ENCODE data around the gene RBBP5. TPM values are rescaled to one million over a fixed set of nuclear protein-coding genes. Genes with fewer than 3 reads are reported as not detected.

RBBP5 gene
- total RNA-seq, 4 donors from 2014 or later: 11.8 to 18.1 (median 15.9) TPM

GRCh38 chr1:205069371-205070125 lies 52.2 kb downstream of the RBBP5 start:
- 89 to 100% methylated on average over 1 to 9 of the region's 42 CpGs for WGBS, 2 donors (ENCODE audit: low coverage in 1 of 2)
- H3K27me3 ChIP-seq: no peaks in the 10 kb centered on the region
- ATAC-seq: no peak
- H3K27ac ChIP-seq: no peak overlapping the region
- TF ChIP-seq POLR2A (IDR thresholded peaks at IDR 0.05) (no peak), EP300 (IDR thresholded peaks at IDR 0.05) (no peak), POLR2AphosphoS5 (IDR thresholded peaks at IDR 0.05) (no peak)
- TF ChIP-seq, protein P1, sequence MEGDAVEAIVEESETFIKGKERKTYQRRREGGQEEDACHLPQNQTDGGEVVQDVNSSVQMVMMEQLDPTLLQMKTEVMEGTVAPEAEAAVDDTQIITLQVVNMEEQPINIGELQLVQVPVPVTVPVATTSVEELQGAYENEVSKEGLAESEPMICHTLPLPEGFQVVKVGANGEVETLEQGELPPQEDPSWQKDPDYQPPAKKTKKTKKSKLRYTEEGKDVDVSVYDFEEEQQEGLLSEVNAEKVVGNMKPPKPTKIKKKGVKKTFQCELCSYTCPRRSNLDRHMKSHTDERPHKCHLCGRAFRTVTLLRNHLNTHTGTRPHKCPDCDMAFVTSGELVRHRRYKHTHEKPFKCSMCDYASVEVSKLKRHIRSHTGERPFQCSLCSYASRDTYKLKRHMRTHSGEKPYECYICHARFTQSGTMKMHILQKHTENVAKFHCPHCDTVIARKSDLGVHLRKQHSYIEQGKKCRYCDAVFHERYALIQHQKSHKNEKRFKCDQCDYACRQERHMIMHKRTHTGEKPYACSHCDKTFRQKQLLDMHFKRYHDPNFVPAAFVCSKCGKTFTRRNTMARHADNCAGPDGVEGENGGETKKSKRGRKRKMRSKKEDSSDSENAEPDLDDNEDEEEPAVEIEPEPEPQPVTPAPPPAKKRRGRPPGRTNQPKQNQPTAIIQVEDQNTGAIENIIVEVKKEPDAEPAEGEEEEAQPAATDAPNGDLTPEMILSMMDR (IDR thresholded peaks at IDR 0.05): no peak
- H3K36me3 ChIP-seq: peaks cover 0 to 3% of the 10 kb centered on the region in 2 donors
- H3K9me3 ChIP-seq: no peaks in the 10 kb centered on the region
- H3K4me1 ChIP-seq: peaks cover 0 to 12% (median 0%) of the 10 kb centered on the region in 3 donors
- H3K4me3 ChIP-seq: no peak overlapping the region

DNA sequence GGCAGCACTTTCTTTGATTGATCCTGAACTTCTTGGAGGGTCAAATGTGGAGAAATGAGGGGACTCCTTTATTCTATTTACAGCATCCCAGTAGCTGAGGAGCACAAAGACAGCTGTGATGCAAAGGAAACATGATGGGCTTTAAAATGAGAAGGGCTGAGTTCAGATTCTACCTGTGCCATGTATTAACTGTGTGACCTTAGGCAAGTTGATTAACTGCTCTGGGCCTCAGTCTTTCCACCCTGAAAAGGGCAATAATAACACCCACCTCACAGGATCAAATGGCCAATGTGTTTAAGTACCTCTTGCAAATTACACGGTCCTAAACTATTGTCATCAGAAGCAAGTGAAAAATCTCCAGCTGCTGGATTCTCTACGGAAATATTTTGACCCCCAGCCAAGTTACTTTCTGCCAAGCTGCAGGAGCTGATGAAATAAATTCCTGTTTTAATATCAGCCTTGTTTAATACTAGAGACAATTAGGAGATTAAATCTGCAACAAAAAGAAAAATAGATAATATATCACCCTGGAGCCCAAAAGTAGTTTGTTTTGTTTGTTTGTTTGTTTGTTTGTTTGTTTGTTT lies 53.2 kb downstream of the RBBP5 start:
- no peak overlapping the region for H3K4me3 ChIP-seq
- 0% methylated on average over 2 of the region's 2 CpGs for WGBS, 2 donors (ENCODE audit: low coverage in 1 of 2)
- TF ChIP-seq POLR2A (IDR thresholded peaks at IDR 0.05) (no peak), POLR2AphosphoS5 (IDR thresholded peaks at IDR 0.05) (no peak), EP300 (IDR thresholded peaks at IDR 0.05) (no peak)
- TF ChIP-seq, protein P1 (IDR thresholded peaks at IDR 0.05): no peak
- H3K9me3 ChIP-seq: no peaks in the 10 kb centered on the region
- no peak for ATAC-seq
- H3K27ac ChIP-seq: no peak overlapping the region
- H3K27me3 ChIP-seq: no peaks in the 10 kb centered on the region
- H3K4me1 ChIP-seq: peaks cover 0 to 12% (median 0%) of the 10 kb centered on the region in 3 donors
- peaks cover 0 to 6% of the 10 kb centered on the region in 2 donors for H3K36me3 ChIP-seq

DNA sequence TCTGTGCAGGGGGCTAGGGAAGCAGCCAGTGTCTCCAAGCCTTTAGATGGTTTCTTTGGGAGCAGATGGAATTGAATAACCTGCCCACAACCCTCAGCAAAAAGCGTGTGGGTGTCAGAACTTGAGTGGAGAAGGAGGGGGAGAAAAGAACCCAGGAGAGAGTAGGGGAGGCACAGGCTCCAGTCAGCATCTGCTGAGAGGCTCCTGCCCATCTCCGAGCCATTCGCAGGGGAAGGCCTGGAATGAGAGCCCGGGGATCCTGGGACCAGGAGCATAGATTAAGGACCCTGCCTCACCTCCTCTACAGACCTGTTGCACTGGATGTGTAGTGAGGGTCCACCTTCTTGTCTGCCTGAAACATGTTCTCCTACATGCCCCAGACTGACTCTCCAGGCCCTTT lies 53.8 kb downstream of the RBBP5 start:
- no peak for ATAC-seq
- peaks cover 0 to 12% (median 0%) of the 10 kb centered on the region in 3 donors for H3K4me1 ChIP-seq
- peaks cover 0 to 6% of the 10 kb centered on the region in 2 donors for H3K36me3 ChIP-seq
- no peaks in the 10 kb centered on the region for H3K27me3 ChIP-seq
- H3K4me3 ChIP-seq: no peak overlapping the region
- no peak for TF ChIP-seq POLR2A (IDR thresholded peaks at IDR 0.05)
- no peak overlapping the region for H3K27ac ChIP-seq
- 86 to 100% methylated on average over 1 to 4 of the region's 4 CpGs for WGBS, 2 donors (ENCODE audit: low coverage in 1 of 2)
- H3K9me3 ChIP-seq: no peaks in the 10 kb centered on the region

DNA sequence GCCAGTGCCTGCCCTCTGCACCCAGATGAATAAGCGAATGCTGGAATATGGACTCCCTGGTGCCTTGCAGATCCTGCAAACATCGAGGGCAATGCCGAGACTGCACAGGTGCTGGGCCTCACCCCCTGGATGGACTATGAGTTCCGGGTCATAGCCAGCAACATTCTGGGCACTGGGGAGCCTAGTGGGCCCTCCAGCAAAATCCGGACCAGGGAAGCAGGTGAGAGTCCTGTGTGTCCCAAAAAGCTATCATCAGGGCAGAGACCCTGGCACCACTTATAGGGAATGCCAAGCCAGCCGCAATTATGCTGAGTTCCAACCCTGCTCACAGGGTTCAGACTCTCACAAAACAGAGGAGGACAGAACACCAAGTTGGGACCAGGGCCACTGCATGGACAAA lies 54.7 kb downstream of the RBBP5 start:
- Histone ChIP-seq H3K4me3 (no peak overlapping the region), H3K9me3 (no peaks in the 10 kb centered on the region), H3K36me3 (peaks cover 0 to 6% of the 10 kb centered on the region in 2 donors), H3K27ac (no peak overlapping the region), H3K27me3 (no peaks in the 10 kb centered on the region), H3K4me1 (peaks cover 0 to 13% (median 0%) of the 10 kb centered on the region in 3 donors)
- no peak for ATAC-seq
- WGBS, 2 donors (ENCODE audit: low coverage in 1 of 2): 90 to 100% methylated on average over 2 to 3 of the region's 6 CpGs
- TF ChIP-seq POLR2AphosphoS5 (IDR thresholded peaks at IDR 0.05) (no peak), EP300 (IDR thresholded peaks at IDR 0.05) (no peak), POLR2A (IDR thresholded peaks at IDR 0.05) (no peak)
- TF ChIP-seq, protein P1 (IDR thresholded peaks at IDR 0.05): no peak

DNA sequence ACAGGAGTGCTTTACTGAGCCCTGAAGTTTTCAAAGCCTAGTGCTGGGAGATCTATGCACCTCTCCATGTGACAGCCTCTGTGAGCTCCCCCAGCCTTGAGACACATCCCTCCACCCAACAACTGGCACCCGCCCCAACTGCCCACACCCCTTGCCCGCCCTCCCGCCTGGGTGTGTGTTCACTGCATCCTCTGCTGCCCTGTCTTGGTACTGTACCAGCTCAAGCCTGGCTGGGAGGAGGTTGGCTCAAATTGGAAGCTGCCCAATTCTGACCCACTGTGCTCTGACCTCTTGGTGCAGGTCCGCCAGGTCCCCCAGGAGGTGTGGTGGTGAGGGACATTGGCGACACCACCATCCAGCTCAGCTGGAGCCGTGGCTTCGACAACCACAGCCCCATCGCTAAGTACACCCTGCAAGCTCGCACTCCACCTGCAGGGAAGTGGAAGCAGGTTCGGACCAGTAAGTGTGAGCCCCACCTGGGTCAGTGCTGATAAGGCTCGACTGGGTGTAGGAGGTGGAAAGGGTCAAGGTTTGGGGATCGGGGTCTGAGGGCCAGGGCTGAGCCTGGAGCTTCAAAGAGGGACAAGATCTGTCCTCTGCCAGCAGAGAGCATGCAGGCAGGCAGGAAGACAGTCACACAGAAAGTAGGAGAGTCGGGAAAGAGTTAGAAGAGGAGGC lies 55.5 kb downstream of the RBBP5 start:
- Histone ChIP-seq H3K27ac (no peak overlapping the region), H3K4me1 (peaks cover 0 to 21% (median 0%) of the 10 kb centered on the region in 3 donors), H3K27me3 (no peaks in the 10 kb centered on the region), H3K9me3 (no peaks in the 10 kb centered on the region), H3K4me3 (no peak overlapping the region), H3K36me3 (peaks cover 0 to 6% of the 10 kb centered on the region in 2 donors)
- TF ChIP-seq EP300 (IDR thresholded peaks at IDR 0.05): no peak
- no peak for ATAC-seq
- WGBS, 2 donors (ENCODE audit: low coverage in 1 of 2): 87% methylated on average over 4 of the region's 13 CpGs; no CpG with 5 or more reads in 1 of the 2 donors
